ENCODE results near the gene ADGRG4.

ADGRG4 gene

GRCh38 chrX:136251041-136251991 is 49.4 kb upstream of the ADGRG4 start, which contains the start of gene MAP7D3 (continued):
- TF ChIP-seq ZSCAN5A (tag by site-specific recombination; IDR thresholded peaks at IDR 0.05) (0 out of 2 replicates have a peak, but pooled peaks have one; percentile 70), ZXDB (tag by site-specific recombination; IDR thresholded peaks at IDR 0.05) (0 out of 2 replicates have a peak, but pooled peaks have one; percentile 24), HIC1 (tag by site-specific recombination; IDR thresholded peaks at IDR 0.05) (peak; percentile 24; the same call in 1 of the 2 replicates), ZNF37A (tag by site-specific recombination; IDR thresholded peaks at IDR 0.05) (no peak), ZNF626 (tag by site-specific recombination; IDR thresholded peaks at IDR 0.05) (no peak), ZNF776 (tag by site-specific recombination; IDR thresholded peaks at IDR 0.05; ENCODE audit: borderline replicate concordance) (no peak), ZNF488 (tag by site-specific recombination; IDR thresholded peaks at IDR 0.05) (no peak), ZNF660 (tag by site-specific recombination; IDR thresholded peaks at IDR 0.05) (no peak), ZNF2 (tag by site-specific recombination; IDR thresholded peaks at IDR 0.05) (no peak), GLIS1 (tag by site-specific recombination; IDR thresholded peaks at IDR 0.05) (no peak), KLF9 (tag by site-specific recombination; IDR thresholded peaks at IDR 0.05; ENCODE audit: low read depth) (peak; percentile 29; the same call in 1 of the 2 replicates), ZNF510 (tag by site-specific recombination; IDR thresholded peaks at IDR 0.05; ENCODE audit: insufficient replicate concordance) (no peak), GFI1B (tag by site-specific recombination; IDR thresholded peaks at IDR 0.05) (no peak), ZNF548 (tag by site-specific recombination; IDR thresholded peaks at IDR 0.05) (no peak), YY1 (tag by site-specific recombination; IDR thresholded peaks at IDR 0.05) (peak; percentile 67; the same call in 1 of the 2 replicates), ZNF221 (tag by site-specific recombination; IDR thresholded peaks at IDR 0.05; ENCODE audit: borderline replicate concordance) (no peak), ZNF664 (tag by site-specific recombination; IDR thresholded peaks at IDR 0.05) (no peak), ZNF76 (tag by site-specific recombination; IDR thresholded peaks at IDR 0.05; ENCODE audit: borderline replicate concordance, low read depth) (peak; percentile 37; the same call in 1 of the 2 replicates), ZBTB11 (tag by site-specific recombination; conservative IDR thresholded peaks at IDR 0.05; ENCODE audit: low read depth) (0 out of 2 replicates have a peak, but pooled peaks have one; percentile 16), TCF7L2 (IDR thresholded peaks at IDR 0.05; ENCODE audit: borderline replicate concordance, low read depth, low read length) (no peak), MEIS1 (CRISPR knock-in tag; IDR thresholded peaks at IDR 0.05; ENCODE audit: borderline replicate concordance) (no peak), ZFP69B (tag by site-specific recombination; IDR thresholded peaks at IDR 0.05) (no peak), ZNF514 (tag by site-specific recombination; IDR thresholded peaks at IDR 0.05) (no peak), ZNF670 (tag by site-specific recombination; IDR thresholded peaks at IDR 0.05; ENCODE audit: low read depth) (no peak), YY2 (tag by site-specific recombination; IDR thresholded peaks at IDR 0.05) (peak; percentile 54), ZNF600 (tag by site-specific recombination; IDR thresholded peaks at IDR 0.05) (peak; percentile 34; the same call in 1 of the 2 replicates), WT1 (tag by site-specific recombination; IDR thresholded peaks at IDR 0.05) (no peak), ZNF529 (tag by site-specific recombination; IDR thresholded peaks at IDR 0.05; ENCODE audit: insufficient replicate concordance) (no peak), SP2 (tag by site-specific recombination; IDR thresholded peaks at IDR 0.05) (peak; percentile 21; the same call in 1 of the 2 replicates), ZNF302 (tag by site-specific recombination; IDR thresholded peaks at IDR 0.05; ENCODE audit: low read depth) (no peak), ZFP41 (tag by site-specific recombination; IDR thresholded peaks at IDR 0.05; ENCODE audit: borderline replicate concordance) (no peak)

Data from HEK293 (cell line).